Effector memory CD4-positive, alpha-beta T cell (primary cell): ENCODE results near the gene GRAMD1A.

Source experiments
- DNase-seq, 3 donors: peaks; one replicate each; pipeline ENCODE4 v3.0.0-alpha.2; 2020
- H3K27ac ChIP-seq: 2 replicates; pipeline ENCODE4 v1.7.0; 2013; ENCODE audit warnings: mild to moderate bottlenecking, low read length, moderate library complexity; ENCODE audit not compliant: insufficient read depth, poor library complexity, severe bottlenecking
- H3K27me3 ChIP-seq: replicated peaks from 2 replicates; pipeline ENCODE4 v1.7.0; 2013; ENCODE audit warnings: mild to moderate bottlenecking, low read length; ENCODE audit not compliant: insufficient read depth, control insufficient read depth, poor library complexity, severe bottlenecking
- H3K36me3 ChIP-seq: 2 replicates; pipeline ENCODE4 v1.7.0; 2013; ENCODE audit warnings: mild to moderate bottlenecking, low read length, moderate library complexity; ENCODE audit not compliant: control insufficient read depth, insufficient read depth
- H3K4me1 ChIP-seq: 2 replicates; pipeline ENCODE4 v1.7.0; 2013; ENCODE audit warnings: low read length, mild to moderate bottlenecking; ENCODE audit not compliant: control insufficient read depth, insufficient read depth, poor library complexity, severe bottlenecking
- H3K4me3 ChIP-seq: 2 replicates; pipeline ENCODE4 v1.7.0; 2013; ENCODE audit warnings: low read length, low read depth, mild to moderate bottlenecking; ENCODE audit not compliant: insufficient read depth, poor library complexity, severe bottlenecking
- H3K9me3 ChIP-seq: 2 replicates; pipeline ENCODE4 v1.7.0; 2013; ENCODE audit warnings: mild to moderate bottlenecking, low read length, moderate library complexity; ENCODE audit not compliant: control insufficient read depth

The GRAMD1A gene

DNA sequence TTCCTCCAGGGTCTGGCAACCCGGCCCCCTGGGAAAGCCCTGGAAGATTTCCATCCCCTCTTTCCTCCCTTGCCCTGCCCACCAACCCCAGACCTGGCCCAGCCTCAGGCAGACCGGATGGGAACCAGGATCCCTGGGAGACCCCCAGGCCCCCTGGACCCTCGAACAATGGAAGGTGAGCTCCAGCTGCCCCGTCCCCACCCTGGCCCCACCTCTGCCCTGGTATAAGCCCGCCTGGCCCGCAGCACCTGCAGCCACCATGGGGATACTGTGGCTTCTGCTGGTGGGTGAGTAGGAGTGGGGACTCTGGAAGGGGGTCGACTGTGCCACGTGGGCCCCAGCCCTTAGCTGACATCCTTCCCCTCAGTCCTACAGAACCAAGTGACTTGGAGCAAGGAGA, 73.8 kb downstream of the GRAMD1A start:
- Histone ChIP-seq H3K4me3 (no peak overlapping the region), H3K9me3 (no peaks in the 10 kb centered on the region), H3K36me3 (no peaks in the 10 kb centered on the region), H3K27me3 (no peaks in the 10 kb centered on the region), H3K27ac (no peak overlapping the region), H3K4me1 (no peaks in the 10 kb centered on the region)
- DNase-seq: no peak

DNA sequence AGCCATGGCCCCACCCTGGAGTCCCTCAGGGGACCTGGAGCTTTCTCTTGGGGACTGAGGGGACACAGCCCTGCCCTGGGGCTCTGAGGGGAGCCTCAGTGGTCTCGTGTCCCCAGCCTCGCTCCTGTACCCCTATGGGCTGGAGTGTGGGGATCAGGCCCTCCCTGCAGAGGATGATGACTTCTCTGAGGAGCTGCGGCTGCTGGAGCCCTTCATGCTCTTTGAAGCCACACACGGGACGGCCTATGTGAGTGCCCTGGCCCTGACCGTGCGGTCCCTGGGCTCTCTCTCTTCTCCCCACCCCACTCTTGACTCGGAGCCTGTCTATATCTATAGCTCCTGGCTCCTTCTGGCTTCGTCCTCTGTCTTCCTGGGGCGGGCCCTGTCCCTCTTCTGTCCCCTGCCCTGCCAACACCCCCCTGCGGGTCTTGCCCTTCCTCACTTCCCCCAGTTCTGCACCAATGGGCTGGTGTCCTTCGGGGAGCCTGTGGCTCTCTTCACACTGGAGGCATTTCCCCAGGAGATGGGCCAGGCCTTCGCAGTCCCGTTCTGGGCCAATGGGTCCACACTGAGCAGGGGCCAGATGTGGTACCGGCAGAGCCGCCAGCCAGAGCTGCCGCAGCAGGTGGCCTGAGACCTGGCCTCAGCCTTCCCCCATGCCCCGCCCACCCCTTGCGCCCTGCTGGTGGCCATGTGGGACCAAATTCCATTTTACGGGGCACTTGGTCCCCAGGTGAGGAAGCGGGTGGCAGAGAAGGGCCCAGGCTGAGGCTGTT, 74.5 kb downstream of the GRAMD1A start:
- Histone ChIP-seq H3K4me1 (no peaks in the 10 kb centered on the region), H3K27ac (no peak overlapping the region), H3K9me3 (no peaks in the 10 kb centered on the region), H3K27me3 (no peaks in the 10 kb centered on the region), H3K36me3 (no peaks in the 10 kb centered on the region), H3K4me3 (no peak overlapping the region)
- DNase-seq: no peak

DNA sequence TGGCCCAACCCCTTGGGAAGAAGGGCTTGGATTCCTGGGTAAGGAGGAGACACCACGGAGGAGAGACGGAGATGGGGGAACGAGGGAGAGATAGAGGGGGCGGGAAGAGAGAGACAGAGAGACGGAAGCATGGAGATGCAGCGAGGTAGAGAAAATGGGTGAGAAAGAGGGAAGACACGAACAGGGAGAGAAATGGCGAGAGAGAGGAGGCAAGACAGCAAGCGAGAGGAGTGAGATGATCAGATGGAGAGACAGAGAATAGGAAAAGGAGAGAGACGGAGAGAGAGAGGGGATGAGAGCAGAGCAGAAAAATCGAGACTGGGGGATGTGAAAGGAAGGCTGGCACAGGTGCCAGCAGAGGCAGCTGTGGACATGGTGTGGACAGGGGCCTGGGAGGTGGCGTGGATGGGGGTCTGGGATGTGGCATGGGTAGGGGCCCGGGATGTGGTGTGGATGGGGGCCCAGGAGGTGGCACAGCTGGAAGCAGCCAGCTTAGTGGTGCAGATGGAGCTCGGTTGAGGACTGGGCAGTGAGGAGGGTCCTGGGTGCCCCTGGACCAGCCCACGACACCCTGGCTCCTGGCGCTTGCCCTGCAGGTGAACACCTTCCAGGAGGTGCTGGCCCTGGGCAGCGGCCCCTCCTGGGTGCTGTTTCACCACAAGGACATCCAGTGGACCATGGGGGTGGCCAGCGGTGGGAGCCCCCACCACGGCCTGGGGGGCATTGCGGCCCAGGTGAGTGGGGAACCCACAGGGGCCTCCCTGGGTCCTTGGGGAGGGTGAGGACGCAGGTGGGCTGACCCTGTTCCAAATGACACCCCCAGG, 75.3 kb downstream of the GRAMD1A start:
- no peaks in the 10 kb centered on the region for H3K27me3 ChIP-seq
- no peak overlapping the region for H3K4me3 ChIP-seq
- no peaks in the 10 kb centered on the region for H3K4me1 ChIP-seq
- H3K9me3 ChIP-seq: no peaks in the 10 kb centered on the region
- DNase-seq: no peak
- H3K36me3 ChIP-seq: no peaks in the 10 kb centered on the region
- no peak overlapping the region for H3K27ac ChIP-seq

DNA sequence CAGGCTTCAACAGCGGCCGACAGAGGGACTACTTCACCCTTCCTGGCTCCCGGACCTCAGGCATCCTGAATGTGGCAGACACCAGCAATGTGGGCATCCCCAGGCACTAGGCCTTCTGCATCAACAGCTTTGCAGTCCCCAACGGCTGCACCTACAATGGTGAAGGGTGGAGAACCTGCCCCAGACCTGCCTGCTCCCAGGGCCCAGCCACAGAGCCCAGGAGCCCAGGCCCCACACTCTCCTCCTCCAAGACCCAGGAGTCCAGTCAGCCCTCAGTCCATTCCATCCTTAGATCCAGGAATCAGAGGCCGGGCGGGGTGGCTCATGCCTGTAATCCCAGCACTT, 75.9 kb downstream of the GRAMD1A start:
- no peaks in the 10 kb centered on the region for H3K4me1 ChIP-seq
- DNase-seq: no peak
- H3K36me3 ChIP-seq: no peaks in the 10 kb centered on the region
- no peaks in the 10 kb centered on the region for H3K9me3 ChIP-seq
- no peaks in the 10 kb centered on the region for H3K27me3 ChIP-seq
- H3K27ac ChIP-seq: no peak overlapping the region
- no peak overlapping the region for H3K4me3 ChIP-seq
